Keratinocyte (primary cell): ENCODE data around the gene GAN. TPM values are rescaled to one million over a fixed set of nuclear protein-coding genes. Genes with fewer than 3 reads are reported as not detected.

Experiments used
- DNase-seq: peaks from one replicate; pipeline ENCODE4 v3.0.0-alpha.2; 2011; ENCODE audit warnings: low read depth, missing footprints, low spot score
- FAIRE-seq: peaks from 2 replicates; lab custom pipeline; 2011; peaks lifted over from hg19 to GRCh38; lab: Jason Lieb, UNC
- H2AFZ ChIP-seq: 2 replicates; pipeline ENCODE4 v1.6.0; 2012; ENCODE audit warnings: low read length, control low read depth, inconsistent platforms; ENCODE audit not compliant: control insufficient read depth
- H3K27ac ChIP-seq: 2 replicates; pipeline ENCODE4 v1.5.1; 2011; ENCODE audit warnings: low read length; ENCODE audit not compliant: control insufficient read depth, insufficient read depth
- H3K27me3 ChIP-seq: 3 replicates; pipeline ENCODE4 v1.6.0; 2011; ENCODE audit warnings: low read length; ENCODE audit not compliant: control insufficient read depth, insufficient read depth; ENCODE audit errors: extremely low read depth
- H3K36me3 ChIP-seq, 2 experiments: 2 replicates in 1 of 2; 3 replicates in 1 of 2; pipeline ENCODE4 v1.5.1; 2011; ENCODE audit warnings: low read length in 2 of 2, mild to moderate bottlenecking in 1 of 2; ENCODE audit not compliant: control insufficient read depth in 2 of 2, insufficient read depth in 2 of 2; ENCODE audit errors: extremely low read depth in 1 of 2
- H3K4me1 ChIP-seq: 3 replicates; pipeline ENCODE4 v1.5.1; 2011; ENCODE audit warnings: low read length; ENCODE audit not compliant: control insufficient read depth, insufficient read depth; ENCODE audit errors: extremely low read depth
- H3K4me2 ChIP-seq: 3 replicates; pipeline ENCODE4 v1.6.0; 2011; ENCODE audit warnings: low read depth, low read length; ENCODE audit not compliant: control insufficient read depth, insufficient read depth; ENCODE audit errors: extremely low read depth
- H3K4me3 ChIP-seq, 3 experiments: fragments of 200-600 bp in 1 of 3; sonication (generic) in 1 of 3; 2 replicates in 2 of 3; 3 replicates in 1 of 3; pipeline ENCODE4 v1.5.1; 2011 to 2016; ENCODE audit warnings: low read length in 3 of 3, mild to moderate bottlenecking in 3 of 3, control low read depth in 2 of 3, inconsistent platforms in 1 of 3, low read depth in 1 of 3, mixed read lengths in 1 of 3, mixed run types in 1 of 3, moderate library complexity in 1 of 3; ENCODE audit not compliant: control insufficient read depth in 2 of 3, insufficient read depth in 2 of 3; ENCODE audit errors: extremely low read depth in 1 of 3
- H3K79me2 ChIP-seq: 2 replicates; pipeline ENCODE4 v1.6.0; 2012; ENCODE audit warnings: low read length; ENCODE audit not compliant: control insufficient read depth, insufficient read depth
- H3K9ac ChIP-seq: 3 replicates; pipeline ENCODE4 v1.6.0; 2011; ENCODE audit warnings: low read length; ENCODE audit not compliant: control insufficient read depth, insufficient read depth; ENCODE audit errors: extremely low read depth
- H3K9me1 ChIP-seq: 3 replicates; pipeline ENCODE4 v1.6.0; 2011; ENCODE audit warnings: low read length; ENCODE audit not compliant: control insufficient read depth, insufficient read depth; ENCODE audit errors: extremely low read depth
- H3K9me3 ChIP-seq: 2 replicates; pipeline ENCODE4 v1.5.1; 2012; ENCODE audit warnings: low read depth, low read length; ENCODE audit not compliant: control insufficient read depth
- H4K20me1 ChIP-seq: 3 replicates; pipeline ENCODE4 v1.6.0; 2011; ENCODE audit warnings: low read length; ENCODE audit not compliant: control insufficient read depth, insufficient read depth; ENCODE audit errors: extremely low read depth
- EZH2 ChIP-seq: IDR thresholded peaks from one replicate; pipeline ENCODE4 v1.6.1; 2012; ENCODE audit warnings: inconsistent platforms, mild to moderate bottlenecking, low read length, moderate library complexity
- dilution Hi-C: fragments of 300-500 bp; cut with MboI; formaldehyde crosslinking; loops from one replicate; pipeline ENCODE4 v1.7.0; 2020; ENCODE audit warnings: low sequenced_read_pairs; ENCODE audit not compliant: extremely low pct_ligation_motif_present
- polyA plus RNA-seq, 5 experiments: library from polyadenylated mRNA; depleted of rRNA in 3 of 5; stranded (reverse) in 3 of 5; stranded (forward) in 1 of 5; unstranded in 1 of 5; fragments of >200 nt; gene quantifications; 1 replicate in 1 of 5; 2 replicates in 3 of 5; 3 replicates in 1 of 5; pipeline versions ENCODE4 v1.2.1 to v1.2.3, GENCODE V29; 2011 to 2012; ENCODE audit warnings: missing spikeins in 2 of 5, low read depth in 1 of 5, low replicate concordance in 1 of 5
- TF ChIP-seq, protein P1 (sequence below), 3 experiments: IDR thresholded peaks in 1 of 3; conservative IDR thresholded peaks in 1 of 3; optimal IDR thresholded peaks in 1 of 3; 2 replicates in 2 of 3; 3 replicates in 1 of 3; pipeline versions ENCODE3 to v1.5.1; 2011; ENCODE audit warnings: low read length in 3 of 3, mild to moderate bottlenecking in 3 of 3, moderate library complexity in 2 of 3, control low read depth in 1 of 3, inconsistent platforms in 1 of 3; ENCODE audit not compliant: insufficient read depth in 2 of 3; ENCODE audit errors: extremely low read depth in 1 of 3

Gene GAN
- polyA plus RNA-seq, 1 donor (not counting 4 experiments of a cell fraction or from before 2014, with no cell fraction given): 6.5 TPM

- dilution Hi-C loops: no loop called here
- Histone ChIP-seq H3K4me2 (peak overlapping the region; percentile 1), H3K36me3 (peaks cover 0 to 3% of the 10 kb centered on the region in 2 experiments), H2AFZ (no peak overlapping the region), H3K9ac (no peak overlapping the region), H3K27me3 (no peaks in the 10 kb centered on the region), H3K79me2 (peaks cover 87% of the 10 kb centered on the region), H3K4me1 (peaks cover 21% of the 10 kb centered on the region), H4K20me1 (no peaks in the 10 kb centered on the region), H3K9me1 (no peaks in the 10 kb centered on the region), H3K9me3 (no peaks in the 10 kb centered on the region), H3K4me3 (no peak overlapping the region), H3K27ac (no peak overlapping the region)
- FAIRE-seq (no peak), DNase-seq (no peak)
- TF ChIP-seq, protein P1, sequence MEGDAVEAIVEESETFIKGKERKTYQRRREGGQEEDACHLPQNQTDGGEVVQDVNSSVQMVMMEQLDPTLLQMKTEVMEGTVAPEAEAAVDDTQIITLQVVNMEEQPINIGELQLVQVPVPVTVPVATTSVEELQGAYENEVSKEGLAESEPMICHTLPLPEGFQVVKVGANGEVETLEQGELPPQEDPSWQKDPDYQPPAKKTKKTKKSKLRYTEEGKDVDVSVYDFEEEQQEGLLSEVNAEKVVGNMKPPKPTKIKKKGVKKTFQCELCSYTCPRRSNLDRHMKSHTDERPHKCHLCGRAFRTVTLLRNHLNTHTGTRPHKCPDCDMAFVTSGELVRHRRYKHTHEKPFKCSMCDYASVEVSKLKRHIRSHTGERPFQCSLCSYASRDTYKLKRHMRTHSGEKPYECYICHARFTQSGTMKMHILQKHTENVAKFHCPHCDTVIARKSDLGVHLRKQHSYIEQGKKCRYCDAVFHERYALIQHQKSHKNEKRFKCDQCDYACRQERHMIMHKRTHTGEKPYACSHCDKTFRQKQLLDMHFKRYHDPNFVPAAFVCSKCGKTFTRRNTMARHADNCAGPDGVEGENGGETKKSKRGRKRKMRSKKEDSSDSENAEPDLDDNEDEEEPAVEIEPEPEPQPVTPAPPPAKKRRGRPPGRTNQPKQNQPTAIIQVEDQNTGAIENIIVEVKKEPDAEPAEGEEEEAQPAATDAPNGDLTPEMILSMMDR (optimal IDR thresholded peaks at IDR 0.05 in 1 of 3, IDR thresholded peaks at IDR 0.05 in 1 of 3, conservative IDR thresholded peaks at IDR 0.05 in 1 of 3; ENCODE audit: extremely low read depth in 1 of 3, insufficient read depth in 2 of 3, low read length in 3 of 3): no peak
- no peak for TF ChIP-seq EZH2
Measured at GRCh38 chr16:81321039-81321438, 6.3 kb downstream of the GAN start.

DNA sequence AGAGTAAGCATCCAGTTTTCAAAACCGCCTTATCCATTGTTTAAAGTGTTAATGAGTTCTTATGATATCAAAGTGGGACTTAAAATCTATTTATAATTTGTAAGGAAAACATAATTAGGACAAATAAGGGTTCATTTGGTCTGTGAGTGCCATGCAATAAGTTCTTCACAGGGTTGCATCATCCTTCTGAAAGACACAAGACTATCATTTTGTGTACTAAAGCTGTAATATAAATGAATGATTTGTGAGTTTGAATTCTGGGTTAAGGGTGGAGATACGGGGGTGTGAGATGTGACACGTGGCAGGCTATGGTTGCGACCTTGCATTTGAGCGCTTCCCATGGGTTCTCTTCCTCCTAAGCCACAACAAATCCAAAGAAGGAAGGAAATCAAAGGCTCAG, 6.8 kb downstream of the GAN start:
- no peak for FAIRE-seq
- no peaks in the 10 kb centered on the region for H3K9me1 ChIP-seq
- H3K27me3 ChIP-seq: no peaks in the 10 kb centered on the region
- no peaks in the 10 kb centered on the region for H3K9me3 ChIP-seq
- peaks cover 0 to 3% of the 10 kb centered on the region in 2 experiments for H3K36me3 ChIP-seq
- no peak overlapping the region for H3K9ac ChIP-seq
- no peak overlapping the region for H2AFZ ChIP-seq
- H3K79me2 ChIP-seq: peaks cover 86% of the 10 kb centered on the region
- H3K4me2 ChIP-seq: no peak overlapping the region
- DNase-seq: no peak
- H3K27ac ChIP-seq: no peak overlapping the region
- TF ChIP-seq, protein P1 (optimal IDR thresholded peaks at IDR 0.05 in 1 of 3, IDR thresholded peaks at IDR 0.05 in 1 of 3, conservative IDR thresholded peaks at IDR 0.05 in 1 of 3; ENCODE audit: extremely low read depth in 1 of 3, insufficient read depth in 2 of 3, low read length in 3 of 3): no peak
- no peak for TF ChIP-seq EZH2
- dilution Hi-C loops: no loop called here
- peaks cover 21% of the 10 kb centered on the region for H3K4me1 ChIP-seq
- H4K20me1 ChIP-seq: no peaks in the 10 kb centered on the region
- H3K4me3 ChIP-seq: no peak overlapping the region
